HG03280 (cell line): ENCODE measurements around the gene ANKRD37.
A peak's percentile ranks its signal among the peaks of the same experiment; 100 is the strongest.

Source experiments
- ATAC-seq: cut with Tn5 transposase; IDR thresholded peaks from one replicate; pipeline ENCODE4 v1.9.1; 2021; ENCODE audit warnings: mild to moderate bottlenecking, moderate library complexity; ENCODE audit not compliant: unreplicated experiment

Gene ANKRD37

GRCh38 chr4:185412412-185412811, 15.8 kb downstream of the ANKRD37 start:
- ATAC-seq, result no peak

GRCh38 chr4:185416955-185417354, 20.3 kb downstream of the ANKRD37 start:
- ATAC-seq, result no peak

- ATAC-seq, result no peak
Measured at GRCh38 chr4:185421366-185422124, 24.9 kb downstream of the ANKRD37 start.

- no peak for ATAC-seq
Measured at GRCh38 chr4:185424905-185425646, 28.4 kb downstream of the ANKRD37 start.

GRCh38 chr4:185425647-185426352, 29.2 kb downstream of the ANKRD37 start, which contains the start of gene UFSP2:
Gene UFSP2, minus strand, starts transcription at chr4:185425964. Its CDS starts 96 bp downstream, at chr4:185425868.
- ATAC-seq, result peak; percentile 89

- ATAC-seq, result no peak
Measured at GRCh38 chr4:185426960-185427688, 30.5 kb downstream of the ANKRD37 start.

- ATAC-seq, result no peak
Measured at GRCh38 chr4:185429660-185430059, 33.0 kb downstream of the ANKRD37 start.

- no peak for ATAC-seq
Measured at GRCh38 chr4:185435466-185435865, 38.8 kb downstream of the ANKRD37 start.

GRCh38 chr4:185437809-185438208, 41.2 kb downstream of the ANKRD37 start:
- peak; percentile 62 for ATAC-seq

GRCh38 chr4:185441479-185441878, 44.8 kb downstream of the ANKRD37 start:
- ATAC-seq, result no peak

- no peak for ATAC-seq
Measured at GRCh38 chr4:185445209-185445608, 48.6 kb downstream of the ANKRD37 start.
